ENCODE measurements around the gene LRIT2. TPM values are rescaled to one million over a fixed set of nuclear protein-coding genes. Genes with fewer than 3 reads are reported as not detected.
A peak's percentile ranks its signal among the peaks of the same experiment; 100 is the strongest.

LRIT2 gene
- total RNA-seq, 2 experiments from 2014 or later = not detected

- POLR2A ChIA-PET = no interaction called here
- Mint-ChIP-seq H3K27me3 (peaks cover 6% of the 10 kb centered on the region), H3K36me3 (ENCODE audit: low read depth) (no peaks in the 10 kb centered on the region), H3K4me3 (no peak overlapping the region), H3K27ac (no peak overlapping the region), H3K9me3 (no peaks in the 10 kb centered on the region), H3K4me1 (no peaks in the 10 kb centered on the region)
- no peak for DNase-seq
- CTCF ChIA-PET = no interaction called here
Measured at GRCh38 chr10:84235096-84235495, 9.8 kb upstream of the LRIT2 start.

GRCh38 chr10:84234479-84234878 lies 9.1 kb upstream of the LRIT2 start:
- DNase-seq = no peak
- Mint-ChIP-seq H3K27me3 (peaks cover 6% of the 10 kb centered on the region), H3K27ac (no peak overlapping the region), H3K9me3 (no peaks in the 10 kb centered on the region), H3K4me3 (no peak overlapping the region), H3K36me3 (ENCODE audit: low read depth) (no peaks in the 10 kb centered on the region), H3K4me1 (no peaks in the 10 kb centered on the region)
- CTCF ChIA-PET = no interaction called here
- POLR2A ChIA-PET = no interaction called here

GRCh38 chr10:84233940-84234339 lies 8.6 kb upstream of the LRIT2 start:
- H3K27ac Mint-ChIP-seq = no peak overlapping the region
- ChIA-PET CTCF (interaction anchor here (1.0 kb wide), 2 partner anchors 23 to 86 kb away, joined by 3 to 4 read pairs; no protein-coding TSS in a partner anchor), POLR2A (no interaction called here)
- H3K36me3 Mint-ChIP-seq (ENCODE audit: low read depth) = no peaks in the 10 kb centered on the region
- H3K27me3 Mint-ChIP-seq = peaks cover 9% of the 10 kb centered on the region
- DNase-seq = no peak
- H3K9me3 Mint-ChIP-seq = no peaks in the 10 kb centered on the region
- no peak overlapping the region for H3K4me3 Mint-ChIP-seq
- H3K4me1 Mint-ChIP-seq = no peaks in the 10 kb centered on the region

DNA sequence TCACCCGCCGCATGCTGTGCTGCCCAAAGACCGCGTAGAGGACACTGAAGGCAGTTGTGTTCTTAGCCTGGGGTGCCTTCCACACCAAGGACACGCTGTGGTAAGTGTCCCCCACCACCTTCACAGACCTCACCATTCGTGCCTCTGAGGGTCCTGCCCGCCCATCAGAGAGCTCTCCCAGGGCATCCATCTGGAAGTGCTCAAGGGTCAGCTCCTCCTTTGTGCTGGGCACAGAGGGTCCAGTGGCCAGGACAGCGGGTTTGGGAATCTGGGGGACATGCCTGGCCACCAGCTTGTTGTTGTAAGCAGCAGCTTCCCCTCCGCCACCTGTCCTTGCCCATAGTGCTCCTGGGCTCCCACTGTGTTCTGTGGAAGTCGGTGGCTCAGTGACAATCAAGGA lies 7.0 kb upstream of the LRIT2 start:
- ChIA-PET CTCF (no interaction called here), POLR2A (no interaction called here)
- Mint-ChIP-seq H3K4me3 (no peak overlapping the region), H3K27me3 (peaks cover 13% of the 10 kb centered on the region), H3K9me3 (no peaks in the 10 kb centered on the region), H3K27ac (no peak overlapping the region), H3K4me1 (no peaks in the 10 kb centered on the region), H3K36me3 (ENCODE audit: low read depth) (no peaks in the 10 kb centered on the region)
- DNase-seq = no peak

- H3K27me3 Mint-ChIP-seq = peaks cover 15% of the 10 kb centered on the region
- H3K4me3 Mint-ChIP-seq = no peak overlapping the region
- DNase-seq = no peak
- H3K4me1 Mint-ChIP-seq = no peaks in the 10 kb centered on the region
- POLR2A ChIA-PET = no interaction called here
- H3K36me3 Mint-ChIP-seq (ENCODE audit: low read depth) = no peaks in the 10 kb centered on the region
- no peaks in the 10 kb centered on the region for H3K9me3 Mint-ChIP-seq
- H3K27ac Mint-ChIP-seq = no peak overlapping the region
- CTCF ChIA-PET = no interaction called here
Measured at GRCh38 chr10:84230359-84230758, 5.0 kb upstream of the LRIT2 start.

DNA sequence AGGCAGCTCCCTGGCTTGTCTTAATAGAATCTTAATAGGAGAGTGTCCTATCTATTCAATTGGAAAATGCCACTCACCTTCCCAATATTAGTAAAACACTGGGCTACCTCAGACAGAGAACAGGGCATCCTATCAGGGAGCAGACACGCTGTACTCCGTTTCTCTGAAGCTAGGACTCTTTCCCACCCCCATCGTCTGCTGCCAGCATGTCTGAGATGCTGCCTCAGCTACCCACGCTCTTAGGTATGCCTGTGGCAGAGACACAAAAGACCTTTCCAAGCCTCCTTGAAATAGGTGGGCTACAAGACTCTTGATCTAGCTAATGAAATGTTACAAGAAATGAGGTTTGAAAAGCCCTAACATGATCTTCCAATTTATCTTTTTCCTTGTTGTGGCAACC lies 2.5 kb upstream of the LRIT2 start:
- H3K27me3 Mint-ChIP-seq = peaks cover 15% of the 10 kb centered on the region
- no peak overlapping the region for H3K27ac Mint-ChIP-seq
- H3K9me3 Mint-ChIP-seq = no peaks in the 10 kb centered on the region
- H3K4me1 Mint-ChIP-seq = no peaks in the 10 kb centered on the region
- no peak for DNase-seq
- ChIA-PET CTCF (no interaction called here), POLR2A (no interaction called here)
- no peaks in the 10 kb centered on the region for H3K36me3 Mint-ChIP-seq (ENCODE audit: low read depth)
- no peak overlapping the region for H3K4me3 Mint-ChIP-seq

DNA sequence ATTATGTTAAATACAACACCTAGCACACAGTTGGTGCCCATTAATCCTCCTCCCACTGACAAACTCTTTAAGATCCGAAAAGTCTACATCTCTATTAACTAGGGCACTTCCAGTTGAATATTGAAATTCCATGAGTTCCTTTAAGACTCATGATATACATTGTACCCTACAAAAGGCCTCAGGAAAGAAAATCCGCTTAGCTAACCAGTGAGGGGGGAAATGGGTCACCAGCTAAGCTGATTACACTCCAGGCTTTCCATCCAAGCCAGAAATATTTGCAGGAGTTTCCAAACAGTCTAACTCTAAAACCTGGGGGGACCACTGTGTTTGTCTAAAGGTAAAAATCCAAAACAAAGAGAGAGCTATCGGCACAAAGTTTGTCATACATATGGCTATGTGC lies 1.3 kb upstream of the LRIT2 start:
- ChIA-PET POLR2A (no interaction called here), CTCF (no interaction called here)
- Mint-ChIP-seq H3K4me3 (no peak overlapping the region), H3K4me1 (no peaks in the 10 kb centered on the region), H3K27me3 (peaks cover 15% of the 10 kb centered on the region), H3K27ac (no peak overlapping the region), H3K36me3 (ENCODE audit: low read depth) (no peaks in the 10 kb centered on the region), H3K9me3 (no peaks in the 10 kb centered on the region)
- no peak for DNase-seq

- Mint-ChIP-seq H3K36me3 (ENCODE audit: low read depth) (no peaks in the 10 kb centered on the region), H3K27me3 (peaks cover 14% of the 10 kb centered on the region), H3K27ac (no peak overlapping the region), H3K9me3 (peaks cover 2% of the 10 kb centered on the region), H3K4me3 (no peak overlapping the region), H3K4me1 (no peaks in the 10 kb centered on the region)
- ChIA-PET POLR2A (no interaction called here), CTCF (no interaction called here)
- DNase-seq = no peak
Measured at GRCh38 chr10:84224411-84225028, 824 bp downstream of the LRIT2 start.

DNA sequence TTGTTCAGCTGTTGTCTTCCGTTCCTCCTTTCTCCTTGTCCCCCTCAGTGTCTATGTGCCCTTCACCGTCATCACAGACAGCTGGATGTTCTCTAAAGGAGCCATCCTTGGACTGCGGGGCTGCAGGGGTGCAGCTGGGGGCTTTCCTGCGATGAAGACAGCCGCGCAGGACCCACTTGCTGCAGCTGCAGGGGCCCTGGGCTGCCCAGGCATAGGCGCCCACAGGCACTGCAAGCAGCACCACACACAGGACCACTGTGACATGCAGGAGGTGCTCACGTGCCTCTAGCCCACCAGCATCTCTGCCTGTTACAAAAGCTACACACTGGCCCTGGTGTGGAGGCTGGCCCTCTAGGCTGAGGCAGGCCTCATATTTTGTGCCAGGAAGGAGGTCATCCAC lies 3.4 kb downstream of the LRIT2 start:
- H3K36me3 Mint-ChIP-seq (ENCODE audit: low read depth) = no peaks in the 10 kb centered on the region
- H3K9me3 Mint-ChIP-seq = peaks cover 6% of the 10 kb centered on the region
- no peak overlapping the region for H3K4me3 Mint-ChIP-seq
- H3K27me3 Mint-ChIP-seq = peaks cover 2% of the 10 kb centered on the region
- CTCF ChIA-PET = no interaction called here
- POLR2A ChIA-PET = no interaction called here
- H3K27ac Mint-ChIP-seq = no peak overlapping the region
- no peaks in the 10 kb centered on the region for H3K4me1 Mint-ChIP-seq
- DNase-seq = no peak

DNA sequence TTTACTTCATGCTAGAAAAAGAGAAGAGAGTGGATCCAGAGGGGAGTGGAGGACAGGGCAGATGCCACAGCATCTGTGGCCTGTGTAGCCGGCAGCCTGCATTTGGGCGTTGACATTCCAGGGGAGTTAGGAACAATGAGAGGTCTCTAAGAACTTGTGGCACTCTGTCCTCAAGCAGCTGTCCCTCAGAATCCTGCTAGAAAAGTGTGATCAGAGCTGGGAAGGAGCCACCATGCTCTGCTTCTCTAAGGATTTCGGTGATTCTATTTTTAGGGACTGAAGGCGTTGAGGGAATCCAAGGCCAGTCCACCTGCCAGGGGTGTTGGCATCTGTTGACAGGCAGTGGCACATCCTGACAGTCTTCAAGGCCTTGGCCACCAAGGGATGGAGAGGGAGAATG lies 7.6 kb downstream of the LRIT2 start:
- ChIA-PET POLR2A (no interaction called here), CTCF (interaction anchor here (1.2 kb wide), 1 partner anchor 70 kb away, joined by 4 read pairs; no protein-coding TSS in a partner anchor)
- Mint-ChIP-seq H3K4me1 (no peaks in the 10 kb centered on the region), H3K9me3 (peaks cover 6% of the 10 kb centered on the region), H3K36me3 (ENCODE audit: low read depth) (no peaks in the 10 kb centered on the region), H3K27ac (no peak overlapping the region), H3K27me3 (no peaks in the 10 kb centered on the region), H3K4me3 (no peak overlapping the region)
- DNase-seq = no peak

GRCh38 chr10:84216834-84217233 lies 8.5 kb downstream of the LRIT2 start:
- ChIA-PET CTCF (interaction anchor here (1.2 kb wide), 1 partner anchor 69 kb away, joined by 4 read pairs; no protein-coding TSS in a partner anchor), POLR2A (no interaction called here)
- DNase-seq = no peak
- H3K27ac Mint-ChIP-seq = no peak overlapping the region
- no peaks in the 10 kb centered on the region for H3K4me1 Mint-ChIP-seq
- peaks cover 6% of the 10 kb centered on the region for H3K9me3 Mint-ChIP-seq
- no peaks in the 10 kb centered on the region for H3K27me3 Mint-ChIP-seq
- no peak overlapping the region for H3K4me3 Mint-ChIP-seq
- no peaks in the 10 kb centered on the region for H3K36me3 Mint-ChIP-seq (ENCODE audit: low read depth)

GRCh38 chr10:84214612-84215235 lies 10.6 kb downstream of the LRIT2 start:
- no peak overlapping the region for H3K4me3 Mint-ChIP-seq
- H3K36me3 Mint-ChIP-seq (ENCODE audit: low read depth) = no peaks in the 10 kb centered on the region
- H3K27me3 Mint-ChIP-seq = no peaks in the 10 kb centered on the region
- peak; percentile 55 for DNase-seq
- H3K9me3 Mint-ChIP-seq = peaks cover 5% of the 10 kb centered on the region
- no peaks in the 10 kb centered on the region for H3K4me1 Mint-ChIP-seq
- no peak overlapping the region for H3K27ac Mint-ChIP-seq
- POLR2A ChIA-PET = no interaction called here
- CTCF ChIA-PET = interaction anchor here (0.7 to 6.1 kb wide), 8 partner anchors 8 to 323 kb away, joined by 3 to 40 read pairs (median 4); partner anchors contain the start of gene GHITM

DNA sequence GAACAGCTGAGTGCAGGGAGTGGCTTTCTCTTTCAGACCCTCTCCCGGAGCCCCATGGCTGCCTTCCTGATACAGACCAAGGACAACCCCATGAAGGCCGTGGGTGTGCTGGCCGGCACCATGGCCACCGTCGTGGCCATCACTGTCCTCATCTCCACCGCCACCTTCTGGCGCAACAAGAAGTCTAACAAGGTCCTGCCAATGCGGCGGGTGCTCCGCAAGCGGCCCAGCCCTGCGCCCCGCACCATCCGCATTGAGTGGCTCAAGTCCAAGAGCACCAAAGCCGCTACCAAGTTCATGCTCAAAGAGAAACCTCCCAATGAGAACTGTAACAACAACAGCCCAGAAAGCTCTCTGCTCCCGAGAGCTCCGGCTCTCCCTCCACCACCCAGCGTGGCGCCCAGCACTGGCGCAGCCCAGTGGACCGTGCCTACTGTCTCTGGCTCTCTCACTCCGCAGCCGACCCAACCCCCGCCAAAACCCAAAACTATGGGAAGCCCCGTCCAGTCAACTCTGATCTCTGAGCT lies 11.2 kb downstream of the LRIT2 start:
- DNase-seq = no peak
- no peaks in the 10 kb centered on the region for H3K4me1 Mint-ChIP-seq
- ChIA-PET POLR2A (no interaction called here), CTCF (interaction anchor here (0.6 to 6.1 kb wide), 9 partner anchors 8 to 426 kb away, joined by 3 to 40 read pairs (median 4); partner anchors contain the start of gene GHITM)
- H3K36me3 Mint-ChIP-seq (ENCODE audit: low read depth) = no peaks in the 10 kb centered on the region
- H3K4me3 Mint-ChIP-seq = no peak overlapping the region
- no peak overlapping the region for H3K27ac Mint-ChIP-seq
- H3K27me3 Mint-ChIP-seq = no peaks in the 10 kb centered on the region
- no peaks in the 10 kb centered on the region for H3K9me3 Mint-ChIP-seq

- H3K36me3 Mint-ChIP-seq (ENCODE audit: low read depth) = no peaks in the 10 kb centered on the region
- DNase-seq = no peak
- CTCF ChIA-PET = interaction anchor here (1.7 to 6.1 kb wide), 2 partner anchors 65 to 324 kb away, joined by 4 to 40 read pairs; no protein-coding TSS in a partner anchor
- no peak overlapping the region for H3K27ac Mint-ChIP-seq
- no peak overlapping the region for H3K4me3 Mint-ChIP-seq
- no peaks in the 10 kb centered on the region for H3K4me1 Mint-ChIP-seq
- POLR2A ChIA-PET = no interaction called here
- H3K9me3 Mint-ChIP-seq = no peaks in the 10 kb centered on the region
- peaks cover 4% of the 10 kb centered on the region for H3K27me3 Mint-ChIP-seq
Measured at GRCh38 chr10:84213076-84213475, 12.3 kb downstream of the LRIT2 start.

Data from activated CD4-positive, alpha-beta memory T cell treated with anti-CD3 and anti-CD28 coated beads, Interleukin-2, amount 10 ng/mL, durations not matched to agents 7 days and 5 days (primary cell).